Tibial nerve (tissue), 4 donors: ENCODE results near the gene PANK4. TPM values are rescaled to one million over a fixed set of nuclear protein-coding genes. Genes with fewer than 3 reads are reported as not detected.
"Not testable (repeated sequence)": the region's sequence is repeated elsewhere in the genome, so short reads cannot be mapped to it uniquely, and the experiment has no call there.

ENCODE experiments used
- DNase-seq, 2 donors: peaks; one replicate each; pipeline ENCODE4 v3.0.0-alpha.2; 2019; ENCODE audit warnings: low spot score in 2 of 2
- H3K27ac ChIP-seq, 4 donors: fragments of 200-600 bp; sonication (generic) in 3 of 4; one replicate each; pipeline ENCODE4 v1.5.1; 2017 to 2019; ENCODE audit warnings: mild to moderate bottlenecking in 1 of 4
- H3K27me3 ChIP-seq, 2 donors: fragments of 200-600 bp; sonication (generic) in 1 of 2; one replicate each; pipeline versions ENCODE4 v1.5.1 to v1.6.0; 2017 to 2019
- H3K36me3 ChIP-seq, 3 donors: fragments of 200-600 bp; sonication (generic); one replicate each; pipeline ENCODE4 v1.5.1; 2018 to 2019
- H3K4me1 ChIP-seq, 4 donors: fragments of 200-600 bp; sonication (generic) in 3 of 4; one replicate each; pipeline ENCODE4 v1.5.1; 2017 to 2019
- H3K4me3 ChIP-seq, 4 donors: fragments of 200-600 bp; sonication (generic) in 3 of 4; one replicate each; pipeline ENCODE4 v1.5.1; 2017 to 2019; ENCODE audit warnings: mild to moderate bottlenecking in 1 of 4, moderate library complexity in 1 of 4
- H3K9me3 ChIP-seq, 4 donors: fragments of 200-600 bp; sonication (generic) in 3 of 4; one replicate each; pipeline ENCODE4 v1.5.1; 2017 to 2019
- CTCF ChIP-seq, 5 experiments: fragments of 200-600 bp in 3 of 5; fragments of 450-650 bp in 2 of 5; sonication (generic) in 3 of 5; IDR thresholded peaks; one replicate each; pipeline ENCODE4 v1.5.1; 2016 to 2019; ENCODE audit warnings: antibody characterized with exemption in 5 of 5, mild to moderate bottlenecking in 3 of 5, moderate library complexity in 2 of 5
- EP300 ChIP-seq, 2 donors: sonication (generic); formaldehyde crosslinking; IDR thresholded peaks; one replicate each; pipeline ENCODE4 v1.6.1; 2017; ENCODE audit warnings: antibody characterized with exemption in 2 of 2, mild to moderate bottlenecking in 1 of 2
- POLR2A ChIP-seq, 2 donors: fragments of 450-650 bp; IDR thresholded peaks; one replicate each; pipeline ENCODE4 v1.6.1; 2017; ENCODE audit warnings: antibody characterized with exemption in 2 of 2, mild to moderate bottlenecking in 2 of 2, moderate library complexity in 2 of 2
- WGBS, 2 donors: methylation state at CpG; one replicate each; pipeline ENCODE4 v1.1.5; 2018; 5-methylcytosine and 5-hydroxymethylcytosine counted together
- total RNA-seq, 4 donors: library from RNA; depleted of rRNA; stranded (reverse); fragments of >200 nt; gene quantifications; one replicate each; pipeline ENCODE4 v1.1.0, GENCODE V29; 2016

Gene PANK4
- total RNA-seq, 4 donors from 2014 or later, result 14.2 to 50.0 (median 38.1) TPM

- no peak for DNase-seq
- H3K27ac ChIP-seq, result no peak overlapping the region
- H3K4me1 ChIP-seq, result peaks cover 0 to 50% (median 39%) of the 10 kb centered on the region in 4 donors
- H3K36me3 ChIP-seq, result no peaks in the 10 kb centered on the region
- no peak overlapping the region for H3K4me3 ChIP-seq
- no peak for TF ChIP-seq CTCF (IDR thresholded peaks at IDR 0.05)
- no peak for TF ChIP-seq EP300 (IDR thresholded peaks at IDR 0.05)
- TF ChIP-seq POLR2A (IDR thresholded peaks at IDR 0.05), result no peak
- 90 to 93% methylated on average over 24 to 25 of the region's 26 CpGs for WGBS, 2 donors
- H3K27me3 ChIP-seq, result no peaks in the 10 kb centered on the region
- H3K9me3 ChIP-seq, result no peaks in the 10 kb centered on the region
These were observed 25.8 kb upstream of the PANK4 start for GRCh38 chr1:2552189-2552588.

- not testable (repeated sequence) for H3K4me3 ChIP-seq
These were observed 25.1 kb upstream of the PANK4 start for GRCh38 chr1:2551544-2551943.

GRCh38 chr1:2550309-2550861 lies 24.0 kb upstream of the PANK4 start:
- DNase-seq, H3K36me3 ChIP-seq, H3K27me3 ChIP-seq, H3K9me3 ChIP-seq, H3K4me3 ChIP-seq: not testable (repeated sequence)
- 57 to 83% methylated on average over 8 to 9 of the region's 12 CpGs for WGBS, 2 donors
- H3K27ac ChIP-seq, result peak overlapping the region in 2 of 4 donors; percentile 56 to 98
- peaks cover 0 to 57% (median 42%) of the 10 kb centered on the region in 4 donors for H3K4me1 ChIP-seq

More at GRCh38 chr1:2551544-2551943, 25.1 kb upstream of the PANK4 start:
- peaks cover 0 to 51% (median 41%) of the 10 kb centered on the region in 4 donors for H3K4me1 ChIP-seq
- DNase-seq, H3K9me3 ChIP-seq, H3K27me3 ChIP-seq, H3K36me3 ChIP-seq: not testable (repeated sequence)
- H3K27ac ChIP-seq, result peak overlapping the region in 1 of 4 donors; percentile 33
- WGBS, 2 donors, result 81 to 82% methylated on average over 8 to 9 of the region's 9 CpGs

GRCh38 chr1:2549367-2550029 lies 23.1 kb upstream of the PANK4 start:
- Histone ChIP-seq H3K4me3 (peak overlapping the region in 3 of 4 donors; percentile 18 to 68 (median 56)), H3K4me1 (peaks cover 0 to 57% (median 43%) of the 10 kb centered on the region in 4 donors), H3K27ac (peak overlapping the region; percentile 94 to 98 (median 96))
- not testable (repeated sequence) for H3K27me3 ChIP-seq, H3K9me3 ChIP-seq, DNase-seq, H3K36me3 ChIP-seq
- 74 to 83% methylated on average over 20 to 25 of the region's 28 CpGs for WGBS, 2 donors

GRCh38 chr1:2548068-2548589 lies 21.7 kb upstream of the PANK4 start:
- H3K27me3 ChIP-seq, result no peaks in the 10 kb centered on the region
- DNase-seq, result peak; percentile 72 to 77

More at GRCh38 chr1:2548068-2548589, 21.7 kb upstream of the PANK4 start:
- H3K27ac ChIP-seq, result peak overlapping the region; percentile 94 to 98 (median 96)
- TF ChIP-seq CTCF (IDR thresholded peaks at IDR 0.05) (peak; percentile 90 to 97 (median 93)), EP300 (IDR thresholded peaks at IDR 0.05) (no peak), POLR2A (IDR thresholded peaks at IDR 0.05) (no peak)
- no peaks in the 10 kb centered on the region for H3K36me3 ChIP-seq
- H3K4me1 ChIP-seq, result peaks cover 0 to 67% (median 48%) of the 10 kb centered on the region in 4 donors
- H3K9me3 ChIP-seq, result no peaks in the 10 kb centered on the region
- 5 to 6% methylated on average over 14 to 15 of the region's 17 CpGs for WGBS, 2 donors
- H3K4me3 ChIP-seq, result peak overlapping the region; percentile 19 to 68 (median 46)
